TTC549 (cell line): ENCODE results near the gene RDH13.
"Not testable (repeated sequence)": the region's sequence is repeated elsewhere in the genome, so short reads cannot be mapped to it uniquely, and the experiment has no call there.

Experiments
- FAIRE-seq: peaks from 2 replicates; lab custom pipeline; 2012; peaks lifted over from hg19 to GRCh38; lab: Jason Lieb, UNC

RDH13 gene, protein sequence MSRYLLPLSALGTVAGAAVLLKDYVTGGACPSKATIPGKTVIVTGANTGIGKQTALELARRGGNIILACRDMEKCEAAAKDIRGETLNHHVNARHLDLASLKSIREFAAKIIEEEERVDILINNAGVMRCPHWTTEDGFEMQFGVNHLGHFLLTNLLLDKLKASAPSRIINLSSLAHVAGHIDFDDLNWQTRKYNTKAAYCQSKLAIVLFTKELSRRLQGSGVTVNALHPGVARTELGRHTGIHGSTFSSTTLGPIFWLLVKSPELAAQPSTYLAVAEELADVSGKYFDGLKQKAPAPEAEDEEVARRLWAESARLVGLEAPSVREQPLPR

DNA sequence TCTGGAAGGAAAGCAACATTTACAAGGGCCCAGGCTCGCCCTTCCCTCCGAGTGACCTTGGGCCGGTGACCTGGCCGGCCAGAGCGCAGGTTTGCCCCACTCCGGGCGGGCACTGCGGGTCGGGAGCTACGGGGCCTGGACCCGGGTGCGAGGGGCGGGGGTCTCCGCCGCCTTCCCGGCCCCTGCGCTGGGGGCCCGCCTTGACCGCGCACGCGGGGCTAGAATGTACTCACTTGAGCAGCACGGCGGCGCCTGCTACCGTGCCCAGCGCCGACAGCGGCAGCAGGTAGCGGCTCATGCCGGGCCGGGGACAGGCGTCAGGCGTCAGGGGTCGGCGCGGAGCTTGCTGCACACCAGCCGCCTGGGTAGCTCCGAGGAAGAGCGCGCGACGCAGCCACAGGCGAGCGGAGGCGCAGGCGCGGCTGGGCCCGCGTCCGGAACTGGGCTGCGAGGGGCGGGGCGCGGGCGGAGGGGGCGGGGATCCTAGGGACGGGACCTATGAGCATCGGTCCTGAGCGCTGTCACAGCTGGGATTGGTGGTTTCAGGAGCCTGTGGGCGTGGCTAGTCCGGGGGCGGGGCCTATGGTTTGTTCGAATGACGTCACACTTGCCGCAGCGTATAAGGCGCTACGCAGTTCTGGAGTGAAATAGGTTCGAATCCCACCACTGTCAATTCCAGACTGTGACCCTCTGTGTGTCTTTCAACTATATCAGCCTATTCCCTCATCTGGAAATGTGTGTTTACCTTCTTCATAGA lies at the start of gene RDH13:
Gene RDH13 (minus strand): TSS at position 414 of the 757 bp plus-strand sequence. CDS start 116 bp downstream, at position 298.
- FAIRE-seq: peak; percentile 38

DNA sequence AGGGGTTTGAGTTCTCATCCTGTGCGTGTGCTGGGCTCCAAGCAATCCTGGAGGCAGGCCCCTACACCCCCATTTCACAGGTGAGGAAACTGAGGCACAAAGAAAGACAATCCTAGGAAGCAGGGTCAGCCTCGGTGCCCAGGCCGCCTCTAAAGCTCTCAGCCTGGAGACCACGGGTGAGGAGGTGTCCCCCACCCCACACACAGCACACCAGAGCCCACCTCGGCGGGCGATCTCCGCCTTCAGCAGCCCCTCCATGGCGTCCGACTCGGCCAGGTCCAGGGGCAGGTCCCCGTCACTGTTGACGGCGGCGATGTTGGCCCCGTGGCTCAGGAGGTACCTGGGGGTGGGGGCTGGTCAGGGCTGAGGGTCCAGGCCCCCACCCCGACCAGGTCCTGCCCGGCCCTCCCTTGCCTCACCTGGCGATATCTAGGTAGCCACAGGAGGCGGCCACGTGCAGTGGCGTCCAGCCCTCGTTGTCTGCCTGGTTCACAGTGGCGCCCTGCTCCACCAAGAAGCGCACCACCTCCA lies 49.4 kb upstream of the RDH13 start:
- FAIRE-seq: no peak

DNA sequence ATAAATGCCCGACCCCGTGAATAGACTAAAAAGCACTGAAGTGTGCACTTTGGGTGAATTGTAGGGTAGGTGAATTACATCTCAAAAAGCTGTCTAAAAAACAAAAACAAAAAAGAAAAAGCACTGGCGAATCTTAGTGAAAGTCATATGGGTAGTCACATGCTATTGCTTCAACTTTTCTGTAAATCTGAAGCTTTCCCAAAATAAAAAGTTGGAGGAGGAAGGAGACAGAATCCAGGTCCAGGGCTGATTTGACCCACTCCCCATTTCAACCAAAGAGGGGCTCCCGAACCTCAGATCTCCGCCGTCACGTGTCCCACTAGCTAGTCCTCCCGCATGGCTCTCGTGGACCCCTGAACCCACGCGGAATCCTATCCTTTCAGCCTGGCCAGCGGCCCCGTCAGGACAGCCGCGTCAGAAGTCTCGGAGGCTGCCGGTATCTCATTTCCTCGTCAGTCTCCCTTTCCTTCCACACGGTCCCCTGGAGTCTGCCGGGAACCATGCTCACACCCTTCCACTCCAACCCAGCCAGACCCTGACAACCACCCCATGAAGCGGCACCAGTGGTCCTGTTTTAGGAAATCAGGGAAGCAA lies 48.4 kb upstream of the RDH13 start:
- FAIRE-seq: no peak

DNA sequence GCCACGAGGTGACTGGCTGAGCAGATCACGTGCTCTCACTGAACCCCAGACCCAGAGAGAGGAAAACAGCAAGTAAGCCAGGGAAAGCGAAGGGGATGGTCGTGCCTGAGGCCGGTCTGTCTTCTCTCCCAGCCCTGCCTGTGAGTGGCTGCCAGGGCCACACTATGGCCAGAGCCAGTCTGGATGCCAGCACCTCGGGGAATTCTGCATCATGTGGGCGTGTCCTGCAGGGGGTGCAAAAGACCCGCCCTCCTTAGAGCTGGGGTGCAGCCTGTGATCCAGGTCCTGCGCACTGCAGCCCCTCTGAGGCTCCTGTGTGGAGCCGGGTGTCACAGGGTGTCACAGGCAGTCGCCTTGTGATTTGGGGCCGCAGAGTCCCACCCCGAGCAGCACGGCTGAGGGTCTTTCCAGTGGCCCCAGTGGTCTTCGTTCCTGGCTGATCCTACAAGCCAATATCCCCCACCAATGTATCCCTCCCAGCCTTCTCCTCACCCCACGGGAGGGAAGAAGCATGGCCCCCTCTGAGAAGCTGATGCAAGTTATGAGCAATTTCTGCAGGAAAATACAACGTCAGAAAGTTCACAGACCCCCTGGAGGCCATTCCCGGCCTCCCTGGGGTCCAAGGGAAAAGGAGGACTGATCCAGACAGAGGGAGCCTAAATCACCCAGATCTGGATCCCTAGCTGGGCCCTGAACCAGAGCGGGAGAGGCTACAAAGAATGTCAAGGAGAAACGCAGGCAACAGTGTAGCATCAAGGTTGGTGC lies 46.8 kb upstream of the RDH13 start:
- FAIRE-seq: no peak

DNA sequence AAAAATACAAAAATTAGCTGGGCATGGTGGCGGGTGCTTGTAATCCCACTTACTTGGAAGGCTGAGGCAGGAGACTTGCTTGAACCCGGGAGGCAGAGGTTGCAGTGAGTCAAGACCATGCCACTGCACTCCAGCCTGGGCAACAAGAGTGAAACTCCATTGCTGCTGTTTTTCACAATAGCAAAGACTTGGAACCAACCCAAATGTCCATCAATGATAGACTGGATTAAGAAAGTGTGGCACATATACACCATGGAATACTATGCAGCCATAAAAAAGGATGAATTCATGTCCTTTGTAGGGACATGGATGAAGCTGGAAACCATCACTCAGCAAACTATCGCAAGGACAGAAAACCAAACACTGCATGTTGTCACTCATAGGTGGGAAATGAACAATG lies 44.3 kb upstream of the RDH13 start:
- not testable (repeated sequence) for FAIRE-seq

DNA sequence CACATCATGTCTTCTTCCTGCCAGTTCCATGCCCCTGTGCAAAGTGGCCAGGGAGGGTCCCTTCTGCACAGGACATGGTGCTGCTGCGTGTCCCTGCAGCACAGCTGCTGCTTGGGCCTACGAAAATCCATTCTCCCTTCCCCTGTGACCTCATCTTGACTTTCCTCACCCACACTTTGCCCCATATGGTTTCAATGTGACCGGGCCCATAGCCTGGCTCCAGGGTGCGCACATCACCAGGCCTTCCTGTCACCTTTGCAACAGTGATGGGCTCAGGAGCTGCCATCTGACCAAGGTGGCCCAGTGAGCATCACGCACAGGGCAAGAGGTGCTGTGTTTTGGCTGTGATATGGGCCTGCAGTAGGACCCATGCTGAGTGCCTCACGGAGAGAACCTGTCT lies 43.6 kb upstream of the RDH13 start:
- FAIRE-seq: no peak

DNA sequence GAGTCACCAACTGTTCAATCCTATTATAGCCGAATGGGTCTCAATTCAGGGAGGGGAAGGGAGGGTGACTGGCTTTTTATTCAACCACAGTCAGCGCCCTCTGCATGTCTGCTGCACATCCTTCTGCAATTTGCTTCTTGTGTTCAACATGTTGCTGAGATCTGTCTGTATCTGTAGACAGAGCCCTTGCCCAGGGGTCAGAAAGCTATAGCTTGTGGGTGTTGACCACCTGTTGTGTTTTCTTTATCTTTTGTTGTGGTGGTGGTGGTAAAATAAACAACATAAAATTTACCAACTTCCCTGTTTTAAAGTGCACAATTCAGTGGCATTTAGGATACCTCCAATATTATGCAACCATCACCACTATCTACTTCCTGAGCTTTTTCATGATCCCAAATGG lies 42.3 kb upstream of the RDH13 start:
- FAIRE-seq: no peak

DNA sequence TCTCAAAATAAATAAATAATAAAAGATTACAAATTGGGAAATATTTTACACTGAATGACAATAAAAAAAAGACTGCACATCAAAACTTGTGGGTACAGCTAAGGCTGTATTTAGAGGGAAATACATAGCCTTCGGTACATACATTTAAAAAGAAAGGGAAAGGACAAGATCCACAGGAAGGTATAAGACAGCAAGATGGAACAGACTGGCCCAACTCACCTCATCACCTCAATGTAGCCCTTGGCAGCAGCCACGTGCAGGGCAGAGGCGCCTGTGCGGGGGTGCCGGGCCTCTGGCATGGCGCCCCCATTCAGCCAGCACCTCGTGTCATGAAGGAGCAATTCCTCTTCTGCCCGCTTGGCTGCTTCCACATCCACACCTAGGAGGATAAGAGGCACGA lies 40.2 kb upstream of the RDH13 start:
- FAIRE-seq: no peak

DNA sequence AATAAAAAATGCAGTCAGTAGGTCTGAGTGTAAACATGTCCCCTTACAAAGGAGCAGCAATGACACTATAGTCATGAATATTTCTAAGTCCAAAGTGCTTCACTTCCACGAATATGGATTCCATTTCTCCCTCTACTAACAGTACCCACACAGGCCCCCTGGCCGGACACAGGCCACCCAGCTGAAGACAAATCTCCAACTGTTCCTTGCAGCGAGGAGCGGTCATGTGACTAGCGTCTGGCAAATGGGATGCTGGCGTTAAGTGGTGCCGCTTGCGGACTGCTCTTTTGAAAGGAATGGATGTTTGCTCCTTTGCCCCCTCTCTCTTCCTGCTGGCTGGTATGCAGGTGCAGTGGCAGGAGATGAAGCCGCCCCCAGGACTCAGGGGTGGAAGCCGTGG lies 38.3 kb upstream of the RDH13 start:
- FAIRE-seq: no peak

DNA sequence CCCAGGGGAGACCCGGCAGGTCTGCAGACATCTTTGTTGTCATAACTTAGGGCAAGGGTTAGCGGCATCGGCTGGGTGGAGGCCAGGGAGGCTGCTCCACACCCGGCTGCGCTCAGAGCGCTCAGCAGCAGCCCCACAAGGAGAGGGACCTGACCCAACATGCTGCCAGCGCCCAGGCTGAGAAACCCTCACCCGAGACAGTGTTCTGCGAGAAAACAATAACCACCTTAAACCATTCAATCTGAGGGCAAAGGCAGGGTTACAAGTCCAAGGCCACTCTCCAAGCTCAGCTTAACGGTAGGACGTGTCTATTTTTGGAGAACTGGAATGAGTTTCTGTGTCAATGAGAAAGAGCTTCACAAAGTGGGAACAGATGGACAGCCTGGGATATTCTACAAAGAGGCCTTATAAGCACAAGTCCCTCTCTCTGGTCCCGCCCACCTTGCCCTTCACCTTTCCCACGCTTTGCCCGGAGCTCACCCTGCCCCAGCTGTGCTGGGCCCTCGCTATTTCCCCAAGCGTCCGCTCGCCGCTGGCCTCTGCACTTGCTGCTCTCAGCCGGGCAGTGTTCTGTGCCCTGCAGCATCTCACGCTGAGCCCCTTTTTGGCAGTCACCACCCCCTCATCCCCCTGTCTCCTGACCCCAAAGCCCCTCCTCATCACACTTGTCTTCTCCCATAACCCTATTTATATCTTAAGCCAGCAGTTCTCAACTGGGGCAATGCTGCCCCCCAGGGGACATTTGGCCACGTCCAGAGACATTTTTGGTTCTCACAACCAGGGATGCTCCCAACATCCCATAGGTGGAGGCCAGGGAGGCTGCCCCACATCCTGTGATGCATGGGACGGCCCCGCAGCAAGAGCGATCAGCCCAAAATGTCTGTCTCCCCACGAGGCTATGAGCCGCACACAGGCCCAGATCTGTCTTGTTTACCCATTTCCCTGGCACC lies 36.9 kb upstream of the RDH13 start:
- FAIRE-seq: no peak

DNA sequence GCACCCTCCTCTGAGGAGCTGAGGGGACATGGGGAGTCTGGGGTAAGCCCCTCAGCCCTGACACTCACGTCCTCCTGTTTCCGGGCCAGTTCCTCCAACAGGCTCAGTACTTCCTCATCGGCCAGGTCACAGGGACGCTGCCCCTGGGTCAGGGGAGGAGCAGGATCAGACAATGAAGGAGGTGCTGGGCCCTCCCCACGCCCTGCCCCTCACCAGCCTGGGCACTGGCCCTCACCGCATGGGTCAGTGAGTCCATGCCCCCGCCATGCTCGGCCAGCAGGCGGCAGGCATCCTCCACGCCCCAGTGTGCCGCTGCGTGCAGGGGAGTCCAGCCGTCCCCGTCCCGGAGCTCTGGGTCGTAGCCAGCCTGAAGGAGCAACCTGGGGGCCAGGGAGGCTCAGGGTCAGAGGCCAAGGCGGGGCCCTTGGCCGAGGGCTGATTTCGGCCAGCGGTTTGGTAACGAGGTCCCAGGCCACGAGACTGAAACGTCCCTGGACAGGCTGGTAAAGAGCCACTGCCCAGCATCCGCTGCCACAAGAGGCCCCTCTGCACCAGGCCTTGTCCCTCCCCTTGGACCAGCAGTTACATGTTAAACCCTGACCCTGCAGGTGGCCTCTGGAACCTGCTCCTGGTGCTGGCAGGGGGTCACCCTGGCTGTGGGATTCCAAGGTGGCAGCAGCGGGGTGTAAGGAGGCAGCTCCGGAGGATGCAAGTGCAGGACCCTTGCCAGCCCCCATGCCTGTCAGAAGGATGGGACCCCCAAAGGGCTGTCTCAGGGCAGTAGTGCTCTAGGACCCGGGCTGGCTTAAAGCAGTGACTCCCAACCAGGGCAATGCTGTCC lies 36.0 kb upstream of the RDH13 start:
- no peak for FAIRE-seq

DNA sequence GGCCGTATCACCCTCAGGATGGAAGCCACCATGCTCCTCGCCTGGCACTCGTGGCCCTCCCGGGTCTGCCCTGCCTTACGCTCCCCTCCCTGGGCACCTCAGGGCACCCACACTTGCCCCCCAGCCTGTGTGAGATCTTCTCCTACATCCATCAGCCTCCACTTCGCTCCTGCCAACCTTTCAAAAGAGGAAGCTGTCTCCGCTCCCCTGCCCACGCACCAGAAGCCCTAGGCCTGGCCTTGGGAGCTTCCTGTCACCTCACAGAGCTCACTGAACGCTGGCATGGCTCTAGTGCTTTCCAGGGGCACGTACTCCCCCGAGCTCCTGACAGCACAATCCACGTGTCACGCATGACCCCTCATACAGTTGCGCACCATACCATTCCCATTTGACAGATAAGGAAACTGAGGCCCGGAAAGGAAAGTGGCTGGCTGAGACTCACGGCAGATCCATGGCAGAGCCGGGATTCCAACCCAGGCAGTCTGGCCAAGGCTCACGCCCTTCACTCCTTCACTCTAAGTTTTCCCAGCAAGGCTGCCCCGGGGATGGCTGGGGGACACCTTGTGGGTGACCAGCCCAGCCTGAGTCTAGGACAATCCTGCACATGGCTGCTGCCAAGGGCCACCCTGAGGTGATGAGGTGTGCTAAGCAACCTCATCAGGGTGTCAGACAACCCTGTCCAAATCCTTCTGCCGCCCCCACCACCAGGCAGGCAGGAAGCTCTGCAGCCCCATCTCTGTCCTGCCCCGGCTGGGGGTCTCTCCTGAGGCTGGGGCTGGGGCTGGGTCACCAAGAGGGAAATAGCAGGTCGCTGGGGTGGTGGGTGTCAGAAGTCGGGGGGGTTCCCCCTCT lies 35.1 kb upstream of the RDH13 start:
- no peak for FAIRE-seq

DNA sequence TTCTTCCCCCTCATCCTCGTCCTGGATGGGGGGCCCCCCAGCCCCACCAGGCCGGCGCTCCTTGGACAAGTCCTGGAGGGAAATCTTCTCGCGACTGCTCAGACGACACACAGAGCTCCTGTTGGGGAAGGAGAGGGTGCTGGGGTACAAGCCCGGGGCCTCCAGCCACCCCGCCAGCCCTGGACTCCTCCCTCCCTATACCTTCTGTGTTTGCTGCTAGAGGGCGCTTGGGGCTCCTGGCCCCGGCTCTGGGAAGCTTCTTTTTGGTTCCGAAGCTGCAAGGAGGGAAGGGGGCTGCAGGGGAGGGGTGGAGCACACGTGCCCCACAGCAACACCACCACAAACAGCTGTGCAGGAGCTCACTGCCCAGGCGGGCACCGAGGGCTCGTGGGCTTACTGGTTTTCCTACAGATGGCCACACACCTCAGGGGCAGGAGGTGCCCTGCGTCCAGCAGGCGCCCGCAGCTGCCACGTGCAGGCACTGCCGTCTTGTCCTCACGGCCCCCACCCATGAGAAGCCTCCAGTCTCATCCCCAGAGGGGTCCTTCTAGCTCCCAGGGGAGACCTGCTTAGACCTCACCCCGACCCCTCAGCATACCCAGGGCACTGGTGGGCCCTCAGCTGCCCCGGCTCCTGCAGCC lies 33.2 kb upstream of the RDH13 start:
- FAIRE-seq: no peak

DNA sequence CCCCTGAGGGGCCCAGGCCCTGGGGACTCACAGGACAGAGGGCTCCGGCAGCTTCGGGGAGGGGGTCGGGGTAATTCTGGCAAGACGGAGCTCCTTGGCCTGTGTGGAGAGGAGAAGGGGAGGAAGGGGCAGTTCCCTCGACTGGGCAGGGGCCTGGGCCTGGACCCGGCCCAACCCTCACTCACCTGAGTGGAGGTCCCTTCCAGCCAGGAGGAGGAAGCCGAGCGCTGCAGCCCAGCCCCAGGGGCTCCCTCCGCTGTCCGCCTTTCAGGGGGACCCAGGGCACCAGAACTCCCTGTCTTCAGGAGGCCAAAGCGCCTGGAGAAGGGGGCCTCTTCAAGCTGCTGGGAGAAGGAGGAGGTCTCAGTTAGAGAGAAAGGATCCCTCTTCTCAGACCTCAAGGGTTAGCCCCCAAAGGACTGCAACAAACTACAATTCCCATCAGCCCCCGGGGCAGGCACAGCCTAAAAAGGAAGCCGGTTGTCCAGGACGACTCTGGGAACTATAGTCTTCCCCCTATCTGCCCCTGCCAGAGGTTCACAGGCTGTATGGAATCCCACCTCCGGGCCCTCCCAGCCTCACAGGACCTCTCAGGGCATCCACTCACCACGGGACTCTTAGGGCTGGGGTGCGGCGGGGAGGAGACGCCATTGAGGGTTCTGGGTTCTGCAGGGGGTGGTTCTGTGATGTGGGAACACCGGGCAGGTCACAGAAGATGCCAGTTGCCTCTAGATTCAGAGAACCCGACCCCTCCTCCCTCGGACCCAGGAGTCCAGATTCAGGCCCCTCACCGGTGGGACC lies 32.5 kb upstream of the RDH13 start:
- peak; percentile 9 for FAIRE-seq

DNA sequence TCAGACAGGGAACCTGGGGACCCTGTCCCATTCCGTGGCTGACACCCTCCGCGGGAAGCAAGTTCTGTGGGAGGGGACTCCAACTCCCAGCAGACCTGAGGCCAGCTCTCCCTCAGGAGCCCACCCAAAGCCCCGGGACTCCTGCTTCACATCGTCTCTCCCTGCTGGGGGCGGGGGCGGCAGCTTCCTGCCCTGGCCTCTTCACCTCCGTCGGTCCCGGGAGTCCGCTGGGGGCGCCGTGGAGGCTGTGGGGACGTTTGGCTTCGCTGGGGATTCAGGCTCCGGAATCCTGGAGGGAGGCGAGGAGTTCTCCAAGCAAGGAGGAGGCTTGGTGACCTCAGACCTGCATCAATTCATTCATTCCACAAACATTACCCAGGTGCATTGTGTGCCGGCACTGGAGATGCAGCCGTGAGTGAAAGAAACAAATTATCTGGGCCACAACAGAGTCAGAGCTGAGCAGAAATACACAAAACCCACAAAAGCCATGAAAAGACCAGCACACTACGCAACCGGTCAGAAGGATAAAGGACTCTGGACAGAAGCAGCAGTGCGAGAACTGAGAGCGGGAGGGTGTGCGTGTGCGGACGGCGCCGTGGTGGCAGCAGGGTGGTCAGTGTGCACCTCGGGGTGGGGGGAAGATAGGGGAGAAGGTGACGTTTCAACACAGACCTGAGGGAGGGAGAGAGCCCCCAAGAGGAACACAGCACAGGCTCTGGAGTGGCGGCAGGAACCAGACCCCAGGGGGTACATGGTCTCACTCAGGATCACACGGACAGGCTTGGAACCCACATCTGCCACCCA lies 31.7 kb upstream of the RDH13 start:
- FAIRE-seq: no peak

DNA sequence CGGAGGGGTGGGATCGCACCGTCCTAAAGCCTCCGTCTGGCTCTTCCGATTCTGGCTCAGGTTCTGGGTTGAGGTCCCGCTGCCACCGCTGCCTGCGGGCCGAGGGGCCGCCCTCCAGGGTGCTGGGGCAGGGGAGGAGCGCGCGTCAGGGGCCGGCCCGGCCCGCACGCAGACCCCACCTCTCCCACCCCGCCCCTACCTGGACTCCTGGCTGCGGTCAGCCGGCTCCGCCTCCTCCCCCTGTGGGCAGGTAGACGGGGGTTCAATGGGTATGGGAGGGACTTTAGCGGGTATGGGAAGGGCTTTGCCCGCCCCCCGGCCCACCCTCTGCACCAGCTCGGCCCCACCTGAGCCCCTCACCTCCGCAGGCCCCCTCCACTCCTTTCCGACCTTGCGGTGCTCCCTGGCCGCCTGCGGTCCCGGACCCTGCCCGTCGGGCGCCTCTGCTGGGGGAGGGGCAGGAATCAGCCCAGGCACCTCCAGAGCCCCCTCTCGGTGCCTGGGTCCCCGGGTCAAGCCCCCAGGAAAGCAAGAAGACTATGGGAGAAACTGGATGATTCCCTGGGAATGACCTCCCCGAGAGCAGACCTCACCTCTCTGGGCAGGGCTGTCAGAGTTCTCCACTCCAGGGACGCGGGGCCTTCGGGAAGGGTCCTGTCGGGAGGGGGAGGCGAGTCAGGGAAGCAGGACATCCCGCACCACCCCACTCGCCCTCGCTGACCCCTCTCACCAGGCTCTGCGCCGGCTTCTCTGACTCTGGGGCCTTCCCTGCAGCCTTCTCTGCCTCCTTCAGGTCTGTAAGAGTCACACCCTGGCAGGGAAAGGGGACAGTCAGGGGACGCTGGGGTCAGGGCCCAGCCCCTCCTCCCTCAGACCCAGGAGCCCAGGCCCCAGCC lies 29.7 kb upstream of the RDH13 start:
- FAIRE-seq: no peak
